IPS-NIHi11 (cell line): ENCODE results near the gene SLC24A4.

ENCODE experiments used
- DNase-seq: peaks from one replicate; pipeline ENCODE4 v3.0.0; 2012; ENCODE audit warnings: mixed read lengths, low spot score

SLC24A4 gene

DNA sequence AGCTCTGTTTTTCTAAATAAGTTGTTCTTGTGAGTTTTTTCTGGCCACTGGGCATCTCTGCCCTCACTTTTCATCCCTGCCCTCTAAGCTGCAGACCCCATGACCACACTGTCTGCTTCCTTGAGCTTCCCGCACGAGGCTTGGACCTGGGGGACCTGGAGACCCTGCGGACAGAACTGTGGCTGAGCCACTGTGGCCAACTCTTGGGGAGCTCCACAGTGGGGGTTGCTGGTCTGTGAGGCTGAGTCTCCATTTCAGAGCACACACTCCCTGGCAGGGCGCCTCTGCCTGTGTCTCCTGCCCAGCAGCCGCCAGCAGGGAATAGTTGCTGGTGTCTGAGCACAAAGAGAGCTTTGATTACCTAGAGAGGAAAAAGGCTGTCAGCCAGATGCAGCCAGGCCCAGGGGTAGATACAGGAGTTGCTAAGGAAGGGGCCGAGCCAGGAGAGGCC is 177.6 kb downstream of the SLC24A4 start:
- DNase-seq = peak; percentile 26

DNA sequence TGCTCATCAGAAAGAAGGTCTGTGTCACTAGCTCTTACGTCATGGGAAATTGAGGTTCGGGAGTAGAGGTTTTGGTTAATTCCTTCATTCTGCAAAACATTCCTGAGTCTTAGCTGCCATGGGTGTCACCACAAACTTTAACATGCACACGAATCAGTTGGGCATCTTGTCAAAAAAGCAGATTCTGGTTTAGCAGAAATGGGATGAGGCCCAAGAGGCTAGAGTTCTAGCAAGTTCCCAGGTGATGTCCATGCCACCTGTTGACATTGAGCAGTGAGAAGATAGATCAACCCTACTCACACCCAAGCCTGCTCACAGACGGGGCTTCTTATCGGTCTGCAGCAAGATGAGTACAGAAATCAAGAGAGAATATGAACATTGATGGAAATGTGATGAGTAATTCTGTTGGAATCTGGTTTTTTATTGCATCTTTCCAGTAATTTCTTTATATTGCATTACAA is 179.0 kb downstream of the SLC24A4 start:
- no peak for DNase-seq

- no peak for DNase-seq
Observed at GRCh38 chr14:92502541-92503286, 179.7 kb downstream of the SLC24A4 start.

DNA sequence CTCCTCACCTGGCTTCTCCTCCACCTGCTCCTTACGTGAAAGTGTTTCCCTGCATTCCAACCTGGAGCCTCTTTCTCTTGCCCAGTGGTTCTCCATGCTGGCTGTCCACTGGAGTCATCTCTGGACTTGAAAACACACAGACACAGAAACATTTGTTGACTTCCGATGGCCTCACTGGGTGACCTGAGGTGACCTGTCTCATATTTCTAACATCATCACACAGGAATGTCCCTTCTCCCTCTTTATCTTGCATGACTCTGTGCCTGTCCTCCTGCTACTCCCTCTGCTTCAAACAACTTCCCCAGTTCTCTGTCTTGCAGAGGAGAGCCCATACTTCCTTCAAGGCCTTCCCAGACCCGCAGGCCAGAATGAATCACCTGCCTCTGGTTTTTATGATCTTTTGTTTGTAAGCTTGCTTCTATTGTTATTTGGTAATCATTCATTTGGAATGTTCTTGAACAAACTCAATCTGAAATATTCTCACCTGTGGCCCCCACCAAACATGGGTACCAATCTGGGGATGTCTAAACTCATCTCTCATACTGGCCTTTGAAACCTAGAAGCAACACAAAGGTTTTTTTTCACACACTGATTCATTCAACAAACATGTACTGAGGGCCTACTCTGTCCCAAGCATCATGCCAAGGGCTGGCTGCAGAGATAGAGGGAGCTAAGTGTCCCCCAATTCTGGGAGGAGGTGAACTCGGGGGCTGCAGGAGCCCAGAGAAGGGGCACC is 181.0 kb downstream of the SLC24A4 start:
- DNase-seq = peak; percentile 33

GRCh38 chr14:92505826-92506225 is 182.9 kb downstream of the SLC24A4 start:
- no peak for DNase-seq

GRCh38 chr14:92506231-92506630 is 183.3 kb downstream of the SLC24A4 start:
- no peak for DNase-seq

DNA sequence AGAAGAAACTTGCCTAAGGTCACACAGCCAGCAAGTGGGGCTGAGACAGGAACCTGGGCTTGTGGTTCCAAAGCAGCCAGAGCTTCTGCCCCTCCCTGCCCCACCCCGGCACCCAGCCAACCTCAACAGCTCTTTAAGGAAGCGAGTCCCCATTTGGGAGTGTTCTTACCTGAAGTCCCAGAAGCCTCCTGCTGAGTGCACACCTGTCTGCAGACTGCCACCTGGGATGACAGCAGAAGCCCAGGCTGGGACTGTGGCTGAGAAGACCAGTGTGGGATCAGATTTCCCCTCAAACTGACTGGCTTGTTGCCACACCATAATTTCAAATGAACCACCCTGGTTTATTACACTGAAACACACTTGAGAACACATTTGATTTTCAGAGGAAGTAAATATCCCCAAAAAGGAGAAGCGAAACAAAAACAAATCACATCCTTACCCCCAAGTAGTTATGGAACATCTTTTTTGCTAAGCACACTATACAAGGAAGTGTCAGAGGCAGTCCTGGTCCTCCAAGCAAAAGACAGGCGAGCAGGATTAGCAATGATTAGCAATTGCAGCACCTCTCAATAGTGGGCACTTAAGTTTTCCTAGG is 184.3 kb downstream of the SLC24A4 start:
- peak; percentile 51 for DNase-seq

DNA sequence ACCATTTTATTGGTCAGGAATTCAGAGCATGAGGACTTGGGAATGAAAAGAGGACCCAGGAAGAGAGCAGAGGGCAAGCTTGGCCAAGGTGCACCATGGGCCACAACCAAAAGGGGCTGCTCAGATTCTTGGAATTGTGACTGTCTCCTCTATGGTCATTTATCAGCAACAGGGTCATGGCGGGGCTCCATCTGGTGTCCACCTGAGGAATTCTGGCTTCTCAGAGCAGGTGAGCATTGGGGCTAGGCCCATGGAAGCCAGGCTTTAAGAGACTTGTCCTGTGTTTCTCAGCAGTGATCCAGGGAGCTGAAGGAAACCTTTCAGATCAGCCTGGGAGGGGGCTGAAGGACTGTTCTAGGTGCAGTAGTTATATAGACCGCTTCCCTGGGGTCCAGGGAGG is 188.0 kb downstream of the SLC24A4 start:
- DNase-seq = peak; percentile 67

DNA sequence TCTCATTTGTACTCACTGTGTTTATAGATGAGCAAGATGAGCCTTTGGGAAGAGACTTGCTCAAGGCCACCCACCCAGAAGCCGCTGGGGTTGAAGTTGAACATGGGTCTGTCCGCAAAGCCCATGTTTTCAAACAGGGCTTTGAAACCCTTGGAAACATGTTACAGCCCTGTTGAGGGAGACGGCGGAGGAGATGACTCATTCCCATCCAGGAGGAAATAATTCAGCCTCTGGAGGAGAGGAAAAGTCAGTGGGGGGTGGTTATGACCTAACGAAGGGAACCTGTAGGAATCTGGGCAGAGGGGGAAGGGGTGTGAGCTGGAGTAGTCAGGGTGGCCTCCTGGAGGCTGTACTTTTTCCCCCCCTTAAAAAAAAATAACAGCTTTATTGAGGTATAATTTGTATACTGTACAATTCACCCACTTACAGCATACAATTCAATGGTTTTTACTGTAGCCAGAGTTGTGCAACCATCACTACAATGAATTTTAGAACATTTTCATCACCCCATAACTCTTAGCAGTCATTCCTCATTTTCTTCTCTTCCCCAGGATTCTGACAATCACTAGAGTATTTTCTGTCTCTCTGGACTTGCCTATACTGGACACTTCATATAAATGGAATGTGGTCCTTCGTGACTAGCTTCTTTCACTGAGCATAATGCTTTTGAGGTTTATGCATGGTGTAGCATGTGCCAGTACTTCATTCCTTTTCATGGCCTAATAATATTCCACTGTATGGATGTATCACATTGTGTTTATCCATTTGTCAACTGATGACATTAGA is 188.7 kb downstream of the SLC24A4 start:
- peak; percentile 35 for DNase-seq

DNA sequence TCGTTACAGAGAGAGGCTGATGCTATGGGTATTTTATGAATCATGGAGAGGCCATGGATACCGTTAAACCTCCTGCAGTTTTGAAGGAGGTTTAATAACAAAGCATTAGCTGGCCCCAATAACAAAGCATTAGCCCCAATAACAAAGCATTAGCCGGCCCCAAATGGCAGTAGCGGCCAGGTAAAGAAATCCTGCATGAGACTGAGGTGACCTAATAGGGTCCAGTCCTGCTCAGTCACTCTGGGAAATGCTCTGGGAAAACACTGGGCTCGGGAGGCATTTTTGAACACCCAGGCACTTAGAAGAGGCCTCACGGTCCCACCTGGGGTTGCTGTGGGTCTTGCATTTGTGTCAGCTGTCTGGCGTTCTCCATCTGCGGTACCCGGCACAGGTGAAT is 189.8 kb downstream of the SLC24A4 start:
- no peak for DNase-seq

GRCh38 chr14:92513204-92513965 is 190.4 kb downstream of the SLC24A4 start, which contains the start of gene RIN3:
Gene RIN3 (plus strand): TSS chr14:92513781. CDS start chr14:92513933, 152 bp downstream.
- DNase-seq = peak; percentile 85

DNA sequence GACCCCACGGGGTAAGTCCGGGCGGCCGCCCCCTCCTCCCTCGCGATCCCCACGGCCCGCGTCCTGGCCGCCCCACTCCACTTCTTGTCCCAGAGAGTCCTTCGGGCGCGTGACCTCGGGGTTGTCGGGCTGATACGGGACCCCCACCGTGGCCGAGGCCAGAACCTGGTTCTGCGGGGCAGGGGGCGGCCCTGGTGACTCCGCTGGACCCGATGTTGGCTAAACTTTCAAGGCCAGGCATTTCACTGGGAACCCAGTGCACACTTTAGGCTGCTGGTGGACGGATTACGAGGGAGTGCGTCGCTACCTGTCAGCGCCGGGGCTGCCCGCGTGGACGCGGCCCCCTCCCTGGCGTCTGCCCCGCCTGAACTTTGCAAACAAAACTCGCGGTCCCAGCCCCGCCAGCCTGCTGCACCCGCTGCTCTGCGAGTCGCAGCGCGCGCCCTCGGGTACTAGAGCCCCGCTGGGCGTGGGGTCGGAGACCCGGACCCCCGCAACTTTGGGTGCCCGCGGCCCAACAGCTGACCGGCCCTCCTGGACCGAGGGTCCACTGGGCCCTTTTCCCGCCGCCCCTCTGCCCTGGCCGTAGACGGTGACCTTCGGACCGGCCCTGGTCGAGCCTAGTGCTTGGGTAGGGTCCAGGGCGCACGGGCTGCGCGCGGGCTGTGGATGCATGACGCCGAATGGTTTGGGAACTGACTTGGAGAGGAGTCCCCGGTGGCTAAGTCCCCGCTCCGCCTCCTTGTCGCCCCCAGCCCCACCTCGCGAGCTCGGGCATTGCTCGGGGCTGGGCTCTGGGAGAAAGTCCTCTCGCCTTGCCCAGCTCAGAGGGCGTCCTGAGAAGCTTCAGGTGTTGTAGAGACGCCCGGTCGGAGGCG is 191.2 kb downstream of the SLC24A4 start:
- DNase-seq = peak; percentile 46

DNA sequence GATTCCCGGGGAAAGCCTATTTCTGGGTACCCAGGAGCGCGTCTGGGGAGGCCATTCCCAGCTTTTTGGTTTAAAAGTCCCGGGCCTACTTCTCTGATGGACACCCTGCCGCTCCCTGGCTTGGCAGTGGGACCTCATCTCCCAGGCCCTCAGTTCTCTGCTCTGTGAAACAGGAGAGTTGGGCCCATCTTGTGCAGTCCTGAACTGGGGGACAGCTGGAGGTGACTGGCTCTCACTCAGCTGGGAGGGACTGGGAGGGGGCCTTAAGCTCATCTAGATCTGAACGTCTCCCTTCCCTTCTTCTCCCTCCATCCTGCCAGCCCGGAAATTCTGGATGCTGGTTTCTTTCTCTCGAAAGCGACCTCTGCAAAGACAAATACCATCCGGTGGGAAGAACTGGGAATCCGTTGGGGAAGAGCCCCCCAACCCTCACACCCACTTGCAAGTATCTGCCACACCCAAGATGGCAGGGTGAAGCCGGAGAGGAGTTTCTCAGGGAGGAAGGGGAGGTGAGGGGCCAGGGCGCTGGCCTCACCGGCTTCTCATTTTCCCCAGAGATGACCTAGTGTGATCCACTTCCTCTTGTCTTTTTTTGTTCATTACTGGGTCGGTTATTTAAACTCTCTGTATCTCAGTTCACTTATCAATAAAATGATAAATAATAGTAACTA is 192.0 kb downstream of the SLC24A4 start:
- no peak for DNase-seq

GRCh38 chr14:92515546-92516343 is 192.8 kb downstream of the SLC24A4 start:
- no peak for DNase-seq

GRCh38 chr14:92516344-92516965 is 193.5 kb downstream of the SLC24A4 start:
- DNase-seq = no peak

DNA sequence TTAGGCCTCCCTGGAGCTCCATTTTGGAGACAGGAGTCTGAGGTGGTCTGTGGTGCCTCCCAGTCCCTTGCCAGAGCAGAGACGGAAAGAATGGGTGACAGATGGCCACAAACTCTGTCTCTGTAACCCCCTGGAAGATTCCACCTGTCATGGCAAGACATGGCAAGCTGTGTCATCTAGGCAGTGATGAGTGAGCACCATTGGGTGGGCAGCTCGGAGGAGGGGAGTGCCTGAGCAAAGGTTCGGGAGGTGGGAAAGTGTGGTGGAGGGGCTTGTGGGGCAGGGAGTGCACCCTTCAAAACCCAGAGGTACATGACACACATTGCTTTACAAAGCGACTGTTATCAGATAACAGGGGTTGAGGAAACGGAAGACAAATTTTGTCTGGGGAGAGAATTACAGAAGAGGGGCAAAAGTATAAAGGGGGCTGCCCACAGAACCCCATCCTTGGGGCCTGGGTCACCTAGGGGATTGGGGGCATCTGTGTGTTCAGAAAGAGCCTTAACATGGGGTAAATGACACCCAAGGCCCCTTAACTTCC is 194.1 kb downstream of the SLC24A4 start:
- no peak for DNase-seq

DNA sequence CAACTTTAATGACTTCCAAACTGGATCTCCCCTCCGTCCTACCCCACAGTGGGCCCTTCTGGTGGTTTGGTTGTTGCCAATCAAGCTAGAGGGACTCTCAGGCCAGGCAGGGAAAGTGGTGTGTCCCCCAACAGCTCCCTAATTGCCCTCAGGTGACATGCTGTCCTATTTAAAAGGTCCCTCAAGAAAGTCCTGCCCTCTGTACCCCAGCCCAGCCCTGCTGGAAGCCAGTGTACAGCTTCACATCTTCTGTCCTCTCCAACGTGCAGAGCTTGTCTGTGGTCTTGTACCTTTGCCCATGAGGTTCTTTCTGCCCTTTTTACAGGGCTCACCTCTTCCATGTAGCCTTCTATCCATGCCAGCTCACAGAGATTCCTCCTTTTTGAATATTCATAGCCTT is 194.8 kb downstream of the SLC24A4 start:
- DNase-seq = no peak
